ENCODE results near the gene COL20A1.

GRCh38 chr20:63345328-63346100 lies 52.5 kb downstream of the COL20A1 start:
- no peak for TF ChIP-seq POLR2A (IDR thresholded peaks at IDR 0.05)
- TF ChIP-seq, protein P1, sequence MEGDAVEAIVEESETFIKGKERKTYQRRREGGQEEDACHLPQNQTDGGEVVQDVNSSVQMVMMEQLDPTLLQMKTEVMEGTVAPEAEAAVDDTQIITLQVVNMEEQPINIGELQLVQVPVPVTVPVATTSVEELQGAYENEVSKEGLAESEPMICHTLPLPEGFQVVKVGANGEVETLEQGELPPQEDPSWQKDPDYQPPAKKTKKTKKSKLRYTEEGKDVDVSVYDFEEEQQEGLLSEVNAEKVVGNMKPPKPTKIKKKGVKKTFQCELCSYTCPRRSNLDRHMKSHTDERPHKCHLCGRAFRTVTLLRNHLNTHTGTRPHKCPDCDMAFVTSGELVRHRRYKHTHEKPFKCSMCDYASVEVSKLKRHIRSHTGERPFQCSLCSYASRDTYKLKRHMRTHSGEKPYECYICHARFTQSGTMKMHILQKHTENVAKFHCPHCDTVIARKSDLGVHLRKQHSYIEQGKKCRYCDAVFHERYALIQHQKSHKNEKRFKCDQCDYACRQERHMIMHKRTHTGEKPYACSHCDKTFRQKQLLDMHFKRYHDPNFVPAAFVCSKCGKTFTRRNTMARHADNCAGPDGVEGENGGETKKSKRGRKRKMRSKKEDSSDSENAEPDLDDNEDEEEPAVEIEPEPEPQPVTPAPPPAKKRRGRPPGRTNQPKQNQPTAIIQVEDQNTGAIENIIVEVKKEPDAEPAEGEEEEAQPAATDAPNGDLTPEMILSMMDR (IDR thresholded peaks at IDR 0.05): no peak

Data from right lobe of liver (tissue), 4 donors.